HG03175 (cell line): ENCODE results near the gene CYB561.

Experiments
- ATAC-seq: cut with Tn5 transposase; IDR thresholded peaks from one replicate; pipeline ENCODE4 v1.9.1; 2021; ENCODE audit warnings: mild to moderate bottlenecking, moderate library complexity; ENCODE audit not compliant: unreplicated experiment

The CYB561 gene

GRCh38 chr17:63445954-63446752 lies at the start of gene CYB561:
Gene CYB561 (minus strand): TSS chr17:63446306. CDS start chr17:63437547, 8,759 bp downstream.
- peak; percentile 72 for ATAC-seq

DNA sequence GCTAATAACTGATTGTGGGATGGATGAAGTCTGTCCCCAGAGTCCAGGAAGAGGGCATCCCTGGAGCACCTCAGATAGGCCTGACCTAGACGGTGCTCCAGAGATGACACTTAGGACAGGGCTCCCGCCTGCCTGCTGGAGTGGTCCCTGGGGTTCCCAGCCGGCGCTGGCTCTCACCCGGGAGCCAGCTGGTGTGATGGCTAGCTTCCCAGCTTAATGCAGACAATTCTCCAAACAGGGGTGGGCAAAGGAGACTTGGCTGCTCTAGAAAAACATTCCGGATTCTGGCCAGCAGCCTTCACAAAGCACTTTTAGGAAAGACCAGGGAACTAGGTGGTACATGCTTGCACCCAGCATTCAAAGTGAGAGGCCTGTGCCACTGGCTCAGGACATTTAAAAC lies 49.4 kb upstream of the CYB561 start:
- no peak for ATAC-seq

DNA sequence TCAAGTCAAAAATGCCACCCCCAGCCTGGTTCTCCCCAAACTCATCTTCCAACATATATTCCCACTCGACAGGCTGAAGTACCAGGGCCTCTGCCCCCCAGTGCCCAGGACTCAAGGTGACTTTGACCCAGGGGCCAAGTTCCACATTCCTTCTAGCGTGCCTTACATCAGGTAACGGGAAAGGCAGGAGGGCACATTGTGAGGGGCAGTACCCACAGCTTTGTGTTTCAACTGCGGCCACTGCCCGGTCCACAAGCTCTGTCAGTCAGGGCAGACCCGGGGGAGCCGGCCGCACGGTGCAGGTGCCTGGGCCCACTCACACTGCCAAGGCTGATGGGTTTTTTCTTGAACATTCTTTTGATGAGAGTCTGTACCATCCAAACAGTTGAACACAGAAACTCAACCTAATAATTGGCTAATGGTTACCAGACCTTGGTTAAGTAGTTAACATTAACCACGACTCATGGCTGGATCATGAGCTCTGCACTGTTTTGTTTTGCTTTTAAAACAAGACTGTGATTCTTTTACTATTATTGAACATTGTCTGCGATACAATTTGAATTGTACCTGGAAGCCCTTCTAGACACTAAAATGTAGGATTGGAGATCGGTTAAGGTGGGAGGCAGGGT lies 48.3 kb upstream of the CYB561 start:
- no peak for ATAC-seq

- no peak for ATAC-seq
These were observed 47.3 kb upstream of the CYB561 start for GRCh38 chr17:63493411-63493810.

GRCh38 chr17:63492940-63493339 lies 46.8 kb upstream of the CYB561 start:
- no peak for ATAC-seq

GRCh38 chr17:63491977-63492618 lies 46.0 kb upstream of the CYB561 start:
- no peak for ATAC-seq

- no peak for ATAC-seq
These were observed 45.3 kb upstream of the CYB561 start for GRCh38 chr17:63491413-63491812.

GRCh38 chr17:63490858-63491400 lies 44.8 kb upstream of the CYB561 start:
- ATAC-seq: no peak

- no peak for ATAC-seq
These were observed 44.2 kb upstream of the CYB561 start for GRCh38 chr17:63490329-63490728.

GRCh38 chr17:63489291-63489690 lies 43.2 kb upstream of the CYB561 start:
- no peak for ATAC-seq

DNA sequence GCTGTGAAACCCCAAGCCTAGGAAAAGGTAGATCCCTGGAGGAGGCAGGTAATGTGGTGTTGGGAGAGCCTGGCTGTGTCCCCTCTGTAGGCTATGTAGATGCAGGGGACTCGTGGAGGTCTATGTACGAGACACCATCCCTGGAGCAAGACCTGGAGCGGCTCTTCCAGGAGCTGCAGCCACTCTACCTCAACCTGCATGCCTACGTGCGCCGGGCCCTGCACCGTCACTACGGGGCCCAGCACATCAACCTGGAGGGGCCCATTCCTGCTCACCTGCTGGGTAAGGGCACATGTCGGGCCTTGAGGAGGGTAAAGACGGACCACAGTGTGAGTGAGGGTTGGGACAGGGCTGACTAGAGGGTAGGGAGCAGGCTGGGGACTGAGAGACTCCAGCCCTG lies 42.7 kb upstream of the CYB561 start:
- ATAC-seq: no peak

GRCh38 chr17:63487014-63487339 lies 40.9 kb upstream of the CYB561 start:
- no peak for ATAC-seq

DNA sequence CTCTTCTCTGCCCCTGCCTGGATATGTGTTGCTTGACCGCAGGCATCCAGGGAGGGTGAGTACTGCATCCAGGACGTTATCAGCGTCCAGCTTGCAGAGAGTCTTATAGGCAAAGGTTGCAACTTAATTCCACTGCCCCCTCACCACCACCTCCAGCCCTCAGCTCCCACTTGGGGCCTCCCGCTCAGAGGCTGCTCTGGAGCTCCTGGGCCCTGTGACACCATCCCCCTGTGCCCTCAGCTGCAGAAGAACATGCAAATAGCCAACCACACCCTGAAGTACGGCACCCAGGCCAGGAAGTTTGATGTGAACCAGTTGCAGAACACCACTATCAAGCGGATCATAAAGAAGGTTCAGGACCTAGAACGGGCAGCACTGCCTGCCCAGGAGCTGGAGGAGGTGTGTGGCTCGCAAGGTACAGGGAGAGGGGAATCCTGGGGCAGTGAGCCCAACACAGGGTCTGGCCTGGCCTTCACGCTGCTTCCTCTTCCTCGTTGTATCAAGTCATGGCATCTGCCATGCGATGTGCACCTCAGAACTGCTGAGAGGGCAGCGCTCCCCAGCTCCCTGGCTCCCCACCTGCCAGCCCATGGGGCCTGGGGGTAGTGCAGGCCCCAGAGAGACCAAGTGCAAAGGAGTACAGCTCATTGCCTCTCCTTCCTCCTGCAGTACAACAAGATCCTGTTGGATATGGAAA lies 40.4 kb upstream of the CYB561 start:
- ATAC-seq: no peak

- no peak for ATAC-seq
These were observed 37.8 kb upstream of the CYB561 start for GRCh38 chr17:63483655-63484575.

DNA sequence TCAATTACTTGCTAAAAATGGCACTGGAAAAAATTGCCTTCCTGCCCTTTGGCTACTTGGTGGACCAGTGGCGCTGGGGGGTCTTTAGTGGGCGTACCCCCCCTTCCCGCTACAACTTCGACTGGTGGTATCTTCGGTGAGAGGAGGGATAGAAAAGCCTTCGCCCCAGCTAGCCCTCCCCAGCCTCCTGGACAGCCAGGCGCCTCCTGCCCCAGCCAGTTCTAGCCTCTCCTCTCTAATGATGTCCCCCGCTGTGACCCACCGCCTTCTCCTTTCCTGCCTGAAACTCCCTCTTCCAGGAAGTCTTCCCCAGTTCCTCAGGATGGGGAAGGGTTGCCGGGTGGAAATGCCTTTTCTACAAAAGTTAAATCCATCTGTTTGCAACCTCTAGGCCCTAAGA lies 36.9 kb upstream of the CYB561 start:
- no peak for ATAC-seq

- no peak for ATAC-seq
These were observed 36.4 kb upstream of the CYB561 start for GRCh38 chr17:63482509-63482908.

- ATAC-seq: no peak
These were observed 35.4 kb upstream of the CYB561 start for GRCh38 chr17:63481488-63481870.

GRCh38 chr17:63480826-63481487 lies 34.9 kb upstream of the CYB561 start:
- ATAC-seq: no peak

DNA sequence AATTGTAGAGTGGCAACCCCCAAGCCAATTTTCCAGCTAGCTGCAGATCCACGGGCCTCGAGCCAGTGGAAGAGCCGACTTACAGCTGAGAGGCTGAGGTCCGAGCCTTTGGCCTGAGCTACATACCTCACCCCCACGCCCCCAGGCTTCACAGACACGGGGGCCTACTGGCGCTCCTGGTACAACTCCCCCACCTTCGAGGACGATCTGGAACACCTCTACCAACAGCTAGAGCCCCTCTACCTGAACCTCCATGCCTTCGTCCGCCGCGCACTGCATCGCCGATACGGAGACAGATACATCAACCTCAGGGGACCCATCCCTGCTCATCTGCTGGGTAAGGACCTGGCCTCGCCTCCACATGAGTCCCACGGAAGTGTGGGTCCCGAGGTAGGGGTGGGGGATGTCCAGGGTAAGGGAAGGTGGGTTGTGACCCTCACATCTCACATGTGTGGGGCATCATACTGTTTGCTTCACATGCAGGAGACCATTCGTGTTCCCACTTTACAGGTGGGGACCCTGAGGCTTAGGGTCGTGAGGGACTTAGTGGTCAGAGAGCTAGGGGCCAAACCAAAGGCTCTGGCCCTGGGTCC lies 34.2 kb upstream of the CYB561 start:
- ATAC-seq: no peak
